GM20000 (cell line): ENCODE data around the gene AGFG2.
"Not testable (repeated sequence)": the region's sequence is repeated elsewhere in the genome, so short reads cannot be mapped to it uniquely, and the experiment has no call there.

Experiments used
- DNase-seq: peaks from one replicate; pipeline ENCODE4 v3.0.0; 2012; ENCODE audit warnings: low spot score
- TF ChIP-seq, protein P1 (sequence below): IDR thresholded peaks from 2 replicates; pipeline ENCODE4 v1.5.1; 2012; ENCODE audit warnings: mild to moderate bottlenecking, control low read depth; ENCODE audit errors: extremely low read depth, missing control alignments

The AGFG2 gene

GRCh38 chr7:100515072-100515532 lies 23.9 kb upstream of the AGFG2 start:
- TF ChIP-seq, protein P1, sequence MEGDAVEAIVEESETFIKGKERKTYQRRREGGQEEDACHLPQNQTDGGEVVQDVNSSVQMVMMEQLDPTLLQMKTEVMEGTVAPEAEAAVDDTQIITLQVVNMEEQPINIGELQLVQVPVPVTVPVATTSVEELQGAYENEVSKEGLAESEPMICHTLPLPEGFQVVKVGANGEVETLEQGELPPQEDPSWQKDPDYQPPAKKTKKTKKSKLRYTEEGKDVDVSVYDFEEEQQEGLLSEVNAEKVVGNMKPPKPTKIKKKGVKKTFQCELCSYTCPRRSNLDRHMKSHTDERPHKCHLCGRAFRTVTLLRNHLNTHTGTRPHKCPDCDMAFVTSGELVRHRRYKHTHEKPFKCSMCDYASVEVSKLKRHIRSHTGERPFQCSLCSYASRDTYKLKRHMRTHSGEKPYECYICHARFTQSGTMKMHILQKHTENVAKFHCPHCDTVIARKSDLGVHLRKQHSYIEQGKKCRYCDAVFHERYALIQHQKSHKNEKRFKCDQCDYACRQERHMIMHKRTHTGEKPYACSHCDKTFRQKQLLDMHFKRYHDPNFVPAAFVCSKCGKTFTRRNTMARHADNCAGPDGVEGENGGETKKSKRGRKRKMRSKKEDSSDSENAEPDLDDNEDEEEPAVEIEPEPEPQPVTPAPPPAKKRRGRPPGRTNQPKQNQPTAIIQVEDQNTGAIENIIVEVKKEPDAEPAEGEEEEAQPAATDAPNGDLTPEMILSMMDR: no peak
- no peak for DNase-seq

DNA sequence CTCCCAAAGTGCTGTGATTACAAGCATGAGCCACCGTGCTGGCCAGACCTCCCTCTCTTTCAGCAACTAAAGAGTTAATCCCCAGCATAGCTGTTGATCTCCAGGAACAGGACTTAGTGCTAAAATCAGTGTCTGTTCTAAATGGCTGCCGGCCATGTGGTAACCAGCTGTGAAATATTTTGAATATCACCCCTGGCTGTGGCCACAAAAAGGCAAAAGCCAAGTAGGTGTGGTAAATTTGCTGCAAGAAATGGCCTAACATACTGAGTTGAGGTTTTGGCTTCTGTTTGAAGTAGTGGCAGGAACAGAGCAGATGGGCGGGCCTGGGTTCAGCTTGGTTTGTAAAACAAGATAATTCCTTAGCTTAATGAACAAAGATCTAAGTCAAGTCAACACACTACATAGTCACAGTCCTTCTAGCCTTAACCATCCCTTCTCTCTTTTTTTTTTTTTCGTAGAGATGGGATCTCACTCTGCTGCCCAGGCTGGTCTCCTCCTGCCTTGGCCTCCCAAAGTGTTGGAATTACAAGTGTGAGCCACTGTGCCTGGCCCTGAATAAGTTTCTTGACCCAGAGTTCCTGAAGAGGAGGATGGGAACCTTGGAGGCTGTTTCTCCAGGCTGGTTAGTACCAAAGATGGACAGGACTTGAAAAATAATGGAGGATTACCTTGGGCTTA lies 22.7 kb upstream of the AGFG2 start:
- DNase-seq: peak; percentile 53
- TF ChIP-seq, protein P1: no peak

DNA sequence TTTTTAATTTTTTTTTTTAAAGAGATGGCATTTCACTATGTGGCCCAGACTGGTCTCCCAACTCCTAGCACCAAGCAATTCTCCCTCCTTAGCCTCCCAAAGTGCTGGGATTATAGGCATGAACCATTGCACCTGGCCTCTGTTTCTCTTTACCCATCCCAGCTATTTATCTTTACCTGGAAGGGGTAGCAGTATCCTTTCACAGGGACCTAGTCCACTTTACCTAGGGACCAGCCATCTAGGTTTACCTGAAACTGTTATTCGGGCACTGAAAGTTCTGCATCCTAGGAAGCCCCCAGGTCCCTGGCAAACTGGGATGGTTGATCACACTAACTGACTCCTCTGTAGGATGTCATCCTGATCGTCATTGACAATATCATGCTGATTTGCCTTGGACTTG lies 21.7 kb upstream of the AGFG2 start:
- no peak for DNase-seq
- TF ChIP-seq, protein P1: no peak

- DNase-seq: no peak
- TF ChIP-seq, protein P1: no peak
Measured at GRCh38 chr7:100519580-100519979, 19.4 kb upstream of the AGFG2 start.

- DNase-seq: no peak
- TF ChIP-seq, protein P1: no peak
Measured at GRCh38 chr7:100520138-100520537, 18.9 kb upstream of the AGFG2 start.

DNA sequence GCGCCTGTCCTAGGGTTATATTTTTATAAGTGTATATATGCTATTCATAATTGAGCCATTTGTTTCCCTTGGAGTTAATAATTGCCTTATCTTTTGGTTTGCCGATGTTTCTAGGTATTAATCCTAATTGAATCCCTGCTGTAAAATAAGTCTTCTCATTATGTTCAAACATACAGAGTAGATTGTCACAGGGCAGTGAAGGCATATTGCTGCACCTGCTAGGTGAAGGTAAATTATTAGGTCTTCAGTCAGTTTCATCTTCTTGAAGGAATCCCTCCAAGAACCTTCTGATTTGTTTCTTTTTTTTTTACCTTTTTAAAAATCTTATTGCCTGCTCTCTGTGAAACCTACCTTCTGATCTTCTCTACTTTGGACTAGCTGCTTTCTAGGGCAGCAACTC lies 17.9 kb upstream of the AGFG2 start:
- TF ChIP-seq, protein P1: no peak
- no peak for DNase-seq

GRCh38 chr7:100521909-100522593 lies 17.0 kb upstream of the AGFG2 start:
- DNase-seq: not testable (repeated sequence)

DNA sequence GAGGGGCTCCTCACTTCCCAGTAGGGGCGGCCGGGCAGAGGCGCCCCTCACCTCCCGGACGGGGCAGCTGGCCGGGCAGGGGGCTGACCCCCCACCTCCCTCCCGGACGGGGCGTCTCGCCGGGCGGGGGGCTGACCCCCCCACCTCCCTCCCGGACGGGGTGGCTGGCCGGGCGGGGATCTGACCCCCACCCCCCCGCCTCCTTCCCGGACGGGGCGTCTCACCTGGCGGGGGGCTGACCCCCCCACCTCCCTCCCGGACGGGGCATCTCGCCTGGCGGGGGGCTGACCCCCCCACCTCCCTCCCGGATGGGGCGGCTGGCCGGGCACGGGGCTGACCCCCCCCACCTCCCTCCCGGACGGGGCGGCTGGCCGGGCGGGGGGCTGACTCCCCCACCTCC lies 15.8 kb upstream of the AGFG2 start:
- DNase-seq: not testable (repeated sequence)

DNA sequence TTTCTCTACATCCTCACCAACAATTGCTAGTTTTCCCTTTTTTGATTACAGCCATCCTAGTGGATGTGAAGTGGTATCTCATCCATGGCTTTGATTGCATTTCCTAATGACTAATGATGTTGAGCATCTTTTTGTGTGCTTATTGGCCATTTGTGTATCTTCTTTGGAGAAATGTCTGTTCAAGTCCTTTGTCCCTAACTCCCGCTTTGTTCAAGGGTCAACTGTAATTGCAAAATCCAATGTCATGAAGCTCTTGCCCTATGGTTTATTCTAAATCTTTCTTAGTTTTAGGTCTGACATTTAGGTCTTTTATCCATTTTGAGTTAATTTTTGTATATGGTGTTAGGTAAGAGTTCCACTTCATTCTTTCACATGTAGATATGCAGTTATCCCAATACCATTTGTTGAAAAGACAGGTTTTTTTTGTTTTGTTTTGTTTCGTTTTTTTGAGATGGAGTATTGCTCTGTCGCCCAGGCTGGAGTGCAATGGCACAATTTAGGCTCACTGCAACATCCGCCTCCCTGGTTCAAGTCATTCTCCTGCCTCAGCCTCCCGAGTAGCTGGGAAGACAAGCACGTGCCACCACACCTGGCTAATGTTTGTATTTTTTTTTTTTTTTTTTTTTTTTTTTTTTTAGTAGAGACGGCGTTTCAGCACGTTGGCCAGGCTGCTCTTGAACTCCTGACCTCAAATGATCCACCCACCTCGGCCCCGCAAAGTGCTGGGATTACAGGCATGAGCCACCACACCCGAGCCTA lies 10.7 kb upstream of the AGFG2 start:
- not testable (repeated sequence) for DNase-seq
